ENCODE data around the gene PLIN5. TPM values are rescaled to one million over a fixed set of nuclear protein-coding genes. Genes with fewer than 3 reads are reported as not detected.
A peak's percentile ranks its signal among the peaks of the same experiment; 100 is the strongest.

Gene PLIN5
- total and polyA plus RNA-seq, 9 donors: 8.8 to 149 (median 85.0) TPM

- 54 to 69% (median 58%) methylated on average over 13 of the region's 13 CpGs for WGBS, 3 donors
- peak within 1 kb of the TSS; percentile 2 for H3K4me3 ChIP-seq
- no peak for DNase-seq
- intact Hi-C loops (cut with DNase I): loop anchor here in 2 of 4 donors (5.0 to 10.0 kb wide), 2 partner anchors 78 to 295 kb away; partner anchors contain the start of gene TNFAIP8L1 (in 1 of the 2)
- no peak within 1 kb of the TSS for H3K27ac ChIP-seq
- no peaks in the 10 kb centered on the region for H3K36me3 ChIP-seq
- TF ChIP-seq CTCF (IDR thresholded peaks at IDR 0.05) (no peak), EP300 (IDR thresholded peaks at IDR 0.05) (no peak), POLR2A (IDR thresholded peaks at IDR 0.05) (no peak)
- no peaks in the 10 kb centered on the region for H3K9me3 ChIP-seq
- H3K27me3 ChIP-seq: no peaks in the 10 kb centered on the region
- H3K4me1 ChIP-seq (ENCODE audit: insufficient read depth): no peaks in the 10 kb centered on the region
These were observed 24.5 kb upstream of the PLIN5 start, which contains the start of gene SEMA6B for GRCh38 chr19:4559569-4559968. Gene SEMA6B (minus strand): TSS chr19:4559684. CDS start chr19:4558457, 1,227 bp downstream.

- H3K27ac ChIP-seq: no peak overlapping the region
- intact Hi-C loops (cut with DNase I): loop anchor here in 2 of 4 donors (5.0 to 10.0 kb wide), 2 partner anchors 79 to 293 kb away; partner anchors contain the start of gene TNFAIP8L1 (in 1 of the 2)
- H3K4me3 ChIP-seq: no peak overlapping the region
- DNase-seq: peak in 2 of 5 donors; percentile 66 to 67
- no peaks in the 10 kb centered on the region for H3K4me1 ChIP-seq (ENCODE audit: insufficient read depth)
- H3K36me3 ChIP-seq: no peaks in the 10 kb centered on the region
- H3K9me3 ChIP-seq: no peaks in the 10 kb centered on the region
- TF ChIP-seq EP300 (IDR thresholded peaks at IDR 0.05): no peak
- TF ChIP-seq CTCF (IDR thresholded peaks at IDR 0.05): peak; percentile 85 to 97 (median 90)
- TF ChIP-seq POLR2A (IDR thresholded peaks at IDR 0.05): no peak
- no peaks in the 10 kb centered on the region for H3K27me3 ChIP-seq
- WGBS, 3 donors: 18 to 19% (median 19%) methylated on average over 44 of the region's 44 CpGs
These were observed 23.2 kb upstream of the PLIN5 start for GRCh38 chr19:4557971-4558941.

GRCh38 chr19:4557144-4557970 lies 22.3 kb upstream of the PLIN5 start:
- no peaks in the 10 kb centered on the region for H3K4me1 ChIP-seq (ENCODE audit: insufficient read depth)
- H3K36me3 ChIP-seq: no peaks in the 10 kb centered on the region
- H3K27ac ChIP-seq: no peak overlapping the region
- no peaks in the 10 kb centered on the region for H3K9me3 ChIP-seq
- peak in 1 of 5 donors; percentile 23 for DNase-seq
- 54 to 71% (median 66%) methylated on average over 33 of the region's 33 CpGs for WGBS, 3 donors
- TF ChIP-seq EP300 (IDR thresholded peaks at IDR 0.05): no peak
- TF ChIP-seq POLR2A (IDR thresholded peaks at IDR 0.05): no peak
- no peak for TF ChIP-seq CTCF (IDR thresholded peaks at IDR 0.05)
- no peak overlapping the region for H3K4me3 ChIP-seq
- no peaks in the 10 kb centered on the region for H3K27me3 ChIP-seq
- intact Hi-C loops (cut with DNase I): loop anchor here in 2 of 4 donors (5.0 to 10.0 kb wide), 2 partner anchors 80 to 293 kb away; partner anchors contain the start of gene TNFAIP8L1 (in 1 of the 2)

- Histone ChIP-seq H3K36me3 (no peaks in the 10 kb centered on the region), H3K27me3 (no peaks in the 10 kb centered on the region), H3K4me3 (no peak overlapping the region), H3K27ac (no peak overlapping the region), H3K9me3 (no peaks in the 10 kb centered on the region), H3K4me1 (ENCODE audit: insufficient read depth) (no peaks in the 10 kb centered on the region)
- 60 to 72% (median 69%) methylated on average over 24 to 25 of the region's 25 CpGs for WGBS, 3 donors
- intact Hi-C loops (cut with DNase I): loop anchor here in 2 of 4 donors (5.0 to 10.0 kb wide), 2 partner anchors 81 to 292 kb away; partner anchors contain the start of gene TNFAIP8L1 (in 1 of the 2)
- TF ChIP-seq CTCF (IDR thresholded peaks at IDR 0.05): no peak
- no peak for TF ChIP-seq POLR2A (IDR thresholded peaks at IDR 0.05)
- TF ChIP-seq EP300 (IDR thresholded peaks at IDR 0.05): no peak
- DNase-seq: peak in 1 of 5 donors; percentile 41
These were observed 21.6 kb upstream of the PLIN5 start for GRCh38 chr19:4556597-4557127.
